H1 (cell line): ENCODE measurements around the gene FRRS1. TPM values are rescaled to one million over a fixed set of nuclear protein-coding genes. Genes with fewer than 3 reads are reported as not detected.

Experiments used
- BRCA1 ChIP-seq: IDR thresholded peaks from 2 replicates; pipeline ENCODE4 v1.6.1; 2012; ENCODE audit warnings: low read depth, low read length, improper control_type of control experiment
- RNF2 ChIP-seq: fragments of 200-900, 300-1000 bp; sonication (generic); IDR thresholded peaks from 2 replicates; pipeline ENCODE4 v1.7.1; 2016; ENCODE audit warnings: borderline replicate concordance, low read depth, mild to moderate bottlenecking, antibody characterized with exemption, low read length; ENCODE audit not compliant: poor library complexity, severe bottlenecking; ENCODE audit errors: missing control alignments
- SUZ12 ChIP-seq: fragments of 200-600 bp; sonication (generic); IDR thresholded peaks from 2 replicates; pipeline ENCODE4 v1.6.1; 2012; ENCODE audit warnings: mild to moderate bottlenecking, inconsistent platforms, low read length, moderate library complexity, mixed read lengths
- TAF7 ChIP-seq: optimal IDR thresholded peaks from 2 replicates; pipeline ENCODE3; 2011; ENCODE audit warnings: low read depth, mild to moderate bottlenecking, inconsistent platforms, low read length, moderate library complexity, borderline replicate concordance
- polyA plus RNA-seq, 7 experiments: library from polyadenylated mRNA; depleted of rRNA in 3 of 7; stranded (reverse) in 5 of 7; unstranded in 2 of 7; fragments of >200 nt in 5 of 7; fragments of 200-250 nt in 2 of 7; gene quantifications; 1 replicate in 5 of 7; 2 replicates in 1 of 7; 4 replicates in 1 of 7; pipeline versions ENCODE4 v1.2.1 to v1.2.3, GENCODE V29; 2011 to 2013; ENCODE audit warnings: missing spikeins in 2 of 7, mixed read lengths in 2 of 7
- total RNA-seq: library from RNA; stranded (reverse); fragmentation: NEBNext Ultra II Directional; extraction: Animal tissue kit (Norgen Biotek cat#: 25700); gene quantifications from 2 replicates; pipeline ENCODE4 v1.2.1, GENCODE V29; 2021

Gene FRRS1
- total and polyA plus RNA-seq, 2 of the 8 experiments (the other 6 are each of a cell fraction or from before 2014, with no cell fraction given): 3.5 to 6.5 TPM

DNA sequence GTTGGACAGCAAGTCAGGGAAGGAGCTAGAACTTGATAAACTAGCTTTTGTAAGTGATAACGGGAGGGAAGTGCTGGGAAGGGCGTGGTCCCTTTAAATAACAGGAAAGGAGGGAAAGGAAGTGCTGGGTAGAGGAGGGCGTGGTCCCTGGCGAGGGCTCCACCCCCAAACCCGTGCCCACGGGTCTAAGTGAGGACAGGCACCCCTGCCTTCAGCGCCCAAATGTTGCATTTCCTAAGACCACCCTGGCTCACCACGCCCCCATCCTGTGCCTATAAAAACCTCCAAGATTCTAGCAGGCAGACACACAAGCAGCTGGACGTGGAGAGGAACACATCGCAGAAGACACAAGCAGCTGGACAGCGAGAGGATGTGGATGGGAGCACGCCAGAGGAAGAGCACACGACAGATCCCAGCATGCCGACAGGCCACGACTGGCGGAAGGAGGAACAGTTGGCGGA, 62.0 kb downstream of the FRRS1 start (continued):
- TF ChIP-seq TAF7 (no peak), BRCA1 (no peak), RNF2 (no peak), SUZ12 (no peak)
